ENCODE results near the gene SLC43A2. TPM values are rescaled to one million over a fixed set of nuclear protein-coding genes. Genes with fewer than 3 reads are reported as not detected.
A peak's percentile ranks its signal among the peaks of the same experiment; 100 is the strongest.

SLC43A2 gene
- total and polyA plus RNA-seq, 10 of the 15 experiments (the other 5 are each of a cell fraction or from before 2014, with no cell fraction given): 0.03 to 14.0 (median 5.3) TPM

DNA sequence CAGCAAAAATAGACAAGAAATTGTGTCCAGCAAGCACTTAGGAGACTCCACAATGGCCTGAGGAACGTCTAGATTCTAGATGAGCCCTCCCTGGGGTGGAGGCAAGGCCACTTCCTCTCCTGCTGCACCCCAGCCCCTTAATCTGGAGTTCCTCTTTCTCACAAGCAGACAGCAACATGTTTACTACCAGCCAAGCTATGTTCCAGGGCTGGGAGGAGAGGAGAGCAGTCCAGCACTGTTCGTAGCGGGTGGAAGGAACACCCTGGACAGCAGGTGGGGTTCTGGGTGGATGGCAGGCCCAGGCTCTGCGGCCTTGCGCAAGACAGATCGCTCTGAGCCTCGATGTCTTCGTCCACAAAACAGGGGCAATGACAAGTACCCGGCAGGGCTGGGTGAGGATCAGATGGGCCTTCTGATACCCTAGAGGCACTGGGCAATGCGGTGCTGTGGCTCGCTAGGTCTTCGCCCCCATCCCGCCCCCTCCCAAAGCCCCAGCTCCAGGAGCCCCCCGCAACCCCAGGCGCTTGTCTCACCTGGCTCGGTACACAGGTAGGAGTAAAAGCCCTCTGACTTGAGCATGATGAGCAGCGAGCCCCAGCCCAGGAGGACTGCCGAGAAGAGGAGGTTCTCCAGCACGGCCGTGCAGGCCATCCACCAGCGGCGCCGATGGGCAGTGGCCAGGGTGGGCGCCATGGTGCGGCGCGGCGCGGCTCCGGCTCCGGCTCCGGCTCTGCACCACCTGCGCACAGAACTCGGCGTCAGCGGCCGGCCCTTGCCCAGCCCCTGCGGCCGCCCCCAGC is 1.3 kb downstream of the SLC43A2 start:
- SMC1A ChIA-PET (ENCODE audit: uncharacterized antibody, unreplicated experiment): interaction anchor here (0.7 to 5.4 kb wide), 9 partner anchors 20 to 174 kb away, joined by 3 to 107 read pairs (median 10); partner anchors contain the start of gene INPP5K
- peak overlapping the region; percentile 83 for H2AFZ ChIP-seq (ENCODE audit: control insufficient read depth, low read depth, low read length)
- intact Hi-C loops (cut with micrococcal nuclease; ENCODE audit: unreplicated experiment) (loop anchor here (1.0 to 5.0 kb wide), 3 partner anchors 21 to 50 kb away; no protein-coding TSS in a partner anchor), in situ Hi-C loops (cut with MboI) (loop anchor here (10.0 kb wide), 1 partner anchor 53 kb away; no protein-coding TSS in a partner anchor)
- peak overlapping the region; percentile 100 for H3K4me2 ChIP-seq (ENCODE audit: control insufficient read depth, insufficient read depth)
- H3K27me3 ChIP-seq (replicated peaks in 1 of 2; ENCODE audit: control insufficient read depth in 2 of 2, insufficient read depth in 2 of 2, low read length in 1 of 2): no peaks in the 10 kb centered on the region
- peak overlapping the region; percentile 87 for H3K27ac ChIP-seq (ENCODE audit: control insufficient read depth, insufficient read depth)
- FAIRE-seq (peak; percentile 78), ATAC-seq (peak; percentile 12), DNase-seq (ENCODE audit: low read depth, low spot score) (no peak)
- 2% methylated on average over 36 of the region's 39 CpGs for WGBS (ENCODE audit: insufficient coverage, insufficient replicate concordance, low lambda C conversion rate, missing lambda C conversion rate)
- H4K20me1 ChIP-seq (ENCODE audit: control insufficient read depth, insufficient read depth): no peaks in the 10 kb centered on the region
- H3K79me2 ChIP-seq (ENCODE audit: control insufficient read depth, insufficient read depth, low read length): peaks cover 6% of the 10 kb centered on the region
- RAD21 ChIA-PET (ENCODE audit: unreplicated experiment): interaction anchor here (0.6 to 10.0 kb wide), 10 partner anchors 9 to 366 kb away, joined by 3 to 317 read pairs (median 4); partner anchors contain the start of genes INPP5K and PITPNA
- H3K9me3 ChIP-seq (replicated peaks; ENCODE audit: control insufficient read depth, insufficient read depth, low read length): no peaks in the 10 kb centered on the region
- H3K4me3 ChIP-seq: peak overlapping the region; percentile 88
- H3K36me3 ChIP-seq (ENCODE audit: control insufficient read depth in 2 of 2, insufficient read depth in 2 of 2, low read length in 1 of 2): no peaks in the 10 kb centered on the region
- BruUV-seq (replicated peaks): no TSS peak
- H3K4me1 ChIP-seq (ENCODE audit: control insufficient read depth, insufficient read depth, low read length): peaks cover 42% of the 10 kb centered on the region
- peak overlapping the region; percentile 66; the same call in 1 of the 2 replicates for H3K9ac ChIP-seq (ENCODE audit: control insufficient read depth, insufficient read depth, low read length)
- POLR2A ChIA-PET: interaction anchor here (0.6 to 6.0 kb wide), 10 partner anchors 17 to 53 kb away, joined by 3 to 56 read pairs (median 4); no protein-coding TSS in a partner anchor
- CTCF ChIA-PET: interaction anchor here (0.6 to 9.9 kb wide), 11 partner anchors 11 to 261 kb away, joined by 3 to 380 read pairs (median 9); partner anchors contain the start of genes INPP5K and RILP
- TF ChIP-seq HDGF (IDR thresholded peaks at IDR 0.05) (peak; percentile 55; the same call in 1 of the 2 replicates), CHD2 (IDR thresholded peaks at IDR 0.05; ENCODE audit: borderline replicate concordance, low read depth, low read length) (0 out of 2 replicates have a peak, but pooled peaks have one; percentile 9), FOXK2 (IDR thresholded peaks at IDR 0.05) (no peak), SPI1 (IDR thresholded peaks at IDR 0.05; ENCODE audit: borderline replicate concordance, insufficient read depth, low read depth, low read length) (peak; percentile 97), MEF2A (IDR thresholded peaks at IDR 0.05; ENCODE audit: insufficient read depth, low read depth, low read length) (no peak), NR2C1 (IDR thresholded peaks at IDR 0.05) (no peak), MXI1 (IDR thresholded peaks at IDR 0.05; ENCODE audit: low read depth, low read length) (no peak; the same call in 1 of the 2 replicates), TBL1XR1 (IDR thresholded peaks at IDR 0.05; ENCODE audit: low read depth, low read length) (no peak), JUNB (IDR thresholded peaks at IDR 0.05) (no peak), POLR2A (IDR thresholded peaks at IDR 0.05; ENCODE audit: low read depth, low read length) (peak; percentile 56; the same call in 1 of the 2 replicates), JUND (IDR thresholded peaks at IDR 0.05; ENCODE audit: low read depth, low read length) (no peak), NBN (IDR thresholded peaks at IDR 0.05) (0 out of 2 replicates have a peak, but pooled peaks have one; percentile 42)
- TF ChIP-seq, protein P1, sequence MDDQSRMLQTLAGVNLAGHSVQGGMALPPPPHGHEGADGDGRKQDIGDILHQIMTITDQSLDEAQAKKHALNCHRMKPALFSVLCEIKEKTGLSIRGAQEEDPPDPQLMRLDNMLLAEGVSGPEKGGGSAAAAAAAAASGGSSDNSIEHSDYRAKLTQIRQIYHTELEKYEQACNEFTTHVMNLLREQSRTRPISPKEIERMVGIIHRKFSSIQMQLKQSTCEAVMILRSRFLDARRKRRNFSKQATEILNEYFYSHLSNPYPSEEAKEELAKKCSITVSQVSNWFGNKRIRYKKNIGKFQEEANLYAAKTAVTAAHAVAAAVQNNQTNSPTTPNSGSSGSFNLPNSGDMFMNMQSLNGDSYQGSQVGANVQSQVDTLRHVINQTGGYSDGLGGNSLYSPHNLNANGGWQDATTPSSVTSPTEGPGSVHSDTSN (IDR thresholded peaks at IDR 0.05; ENCODE audit: insufficient replicate concordance, low read depth, low read length): no peak
- TF ChIP-seq, protein P2, sequence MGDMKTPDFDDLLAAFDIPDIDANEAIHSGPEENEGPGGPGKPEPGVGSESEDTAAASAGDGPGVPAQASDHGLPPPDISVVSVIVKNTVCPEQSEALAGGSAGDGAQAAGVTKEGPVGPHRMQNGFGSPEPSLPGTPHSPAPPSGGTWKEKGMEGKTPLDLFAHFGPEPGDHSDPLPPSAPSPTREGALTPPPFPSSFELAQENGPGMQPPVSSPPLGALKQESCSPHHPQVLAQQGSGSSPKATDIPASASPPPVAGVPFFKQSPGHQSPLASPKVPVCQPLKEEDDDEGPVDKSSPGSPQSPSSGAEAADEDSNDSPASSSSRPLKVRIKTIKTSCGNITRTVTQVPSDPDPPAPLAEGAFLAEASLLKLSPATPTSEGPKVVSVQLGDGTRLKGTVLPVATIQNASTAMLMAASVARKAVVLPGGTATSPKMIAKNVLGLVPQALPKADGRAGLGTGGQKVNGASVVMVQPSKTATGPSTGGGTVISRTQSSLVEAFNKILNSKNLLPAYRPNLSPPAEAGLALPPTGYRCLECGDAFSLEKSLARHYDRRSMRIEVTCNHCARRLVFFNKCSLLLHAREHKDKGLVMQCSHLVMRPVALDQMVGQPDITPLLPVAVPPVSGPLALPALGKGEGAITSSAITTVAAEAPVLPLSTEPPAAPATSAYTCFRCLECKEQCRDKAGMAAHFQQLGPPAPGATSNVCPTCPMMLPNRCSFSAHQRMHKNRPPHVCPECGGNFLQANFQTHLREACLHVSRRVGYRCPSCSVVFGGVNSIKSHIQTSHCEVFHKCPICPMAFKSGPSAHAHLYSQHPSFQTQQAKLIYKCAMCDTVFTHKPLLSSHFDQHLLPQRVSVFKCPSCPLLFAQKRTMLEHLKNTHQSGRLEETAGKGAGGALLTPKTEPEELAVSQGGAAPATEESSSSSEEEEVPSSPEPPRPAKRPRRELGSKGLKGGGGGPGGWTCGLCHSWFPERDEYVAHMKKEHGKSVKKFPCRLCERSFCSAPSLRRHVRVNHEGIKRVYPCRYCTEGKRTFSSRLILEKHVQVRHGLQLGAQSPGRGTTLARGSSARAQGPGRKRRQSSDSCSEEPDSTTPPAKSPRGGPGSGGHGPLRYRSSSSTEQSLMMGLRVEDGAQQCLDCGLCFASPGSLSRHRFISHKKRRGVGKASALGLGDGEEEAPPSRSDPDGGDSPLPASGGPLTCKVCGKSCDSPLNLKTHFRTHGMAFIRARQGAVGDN (IDR thresholded peaks at IDR 0.05): peak; percentile 31; the same call in 1 of the 2 replicates

Measured in GM12878 (cell line).